Measurements from ENCODE around the gene ZRANB3. TPM values are rescaled to one million over a fixed set of nuclear protein-coding genes. Genes with fewer than 3 reads are reported as not detected.
"Not testable (repeated sequence)": the region's sequence is repeated elsewhere in the genome, so short reads cannot be mapped to it uniquely, and the experiment has no call there.

Gene ZRANB3
- total and polyA plus RNA-seq, 11 donors = 0.69 to 4.1 (median 1.5) TPM

DNA sequence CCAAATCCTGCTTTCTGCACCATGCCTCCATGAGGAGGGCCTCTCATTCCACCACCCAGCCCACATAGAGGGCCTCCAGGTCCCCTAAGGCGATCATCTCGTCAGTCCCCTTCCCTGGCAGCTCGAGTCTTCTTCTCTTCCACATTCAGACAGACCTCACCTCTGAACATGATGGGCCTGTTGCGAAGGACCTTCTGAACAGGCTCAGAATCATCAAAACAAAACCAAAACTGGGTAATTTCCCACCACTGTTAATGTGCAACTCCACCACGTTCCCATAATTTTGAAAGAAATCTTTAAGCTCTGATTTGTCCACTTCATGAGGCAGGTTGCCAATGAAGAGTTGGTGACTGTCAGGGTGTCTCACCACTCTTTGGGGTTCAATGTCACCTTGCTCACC is 20.4 kb downstream of the ZRANB3 start:
- Histone ChIP-seq H3K27ac (no peak overlapping the region), H3K27me3 (no peaks in the 10 kb centered on the region), H3K4me3 (no peak overlapping the region), H3K36me3 (no peaks in the 10 kb centered on the region), H3K9me3 (peaks cover 0 to 57% (median 12%) of the 10 kb centered on the region in 12 donors), H3K4me1 (no peaks in the 10 kb centered on the region)
- TF ChIP-seq CTCF (IDR thresholded peaks at IDR 0.05) (no peak), POLR2A (IDR thresholded peaks at IDR 0.05) (no peak)
- WGBS, 4 donors = 95 to 97% (median 96%) methylated on average over 5 of the region's 5 CpGs
- intact Hi-C loops (cut with DNase I) = no loop called here
- no peak for DNase-seq
- no peak for ATAC-seq

GRCh38 chr2:135504811-135505210 is 26.2 kb downstream of the ZRANB3 start:
- TF ChIP-seq POLR2A (IDR thresholded peaks at IDR 0.05) = no peak
- ATAC-seq = no peak
- no peak for DNase-seq
- Histone ChIP-seq H3K27ac (no peak overlapping the region), H3K9me3 (peaks cover 0 to 12% (median 0%) of the 10 kb centered on the region in 12 donors), H3K36me3 (peaks cover 0 to 5% (median 0%) of the 10 kb centered on the region in 9 donors), H3K4me1 (no peaks in the 10 kb centered on the region), H3K4me3 (no peak overlapping the region), H3K27me3 (no peaks in the 10 kb centered on the region)
- 80 to 88% (median 85%) methylated on average over 1 of the region's 1 CpG for WGBS, 4 donors
- intact Hi-C loops (cut with DNase I) = no loop called here

DNA sequence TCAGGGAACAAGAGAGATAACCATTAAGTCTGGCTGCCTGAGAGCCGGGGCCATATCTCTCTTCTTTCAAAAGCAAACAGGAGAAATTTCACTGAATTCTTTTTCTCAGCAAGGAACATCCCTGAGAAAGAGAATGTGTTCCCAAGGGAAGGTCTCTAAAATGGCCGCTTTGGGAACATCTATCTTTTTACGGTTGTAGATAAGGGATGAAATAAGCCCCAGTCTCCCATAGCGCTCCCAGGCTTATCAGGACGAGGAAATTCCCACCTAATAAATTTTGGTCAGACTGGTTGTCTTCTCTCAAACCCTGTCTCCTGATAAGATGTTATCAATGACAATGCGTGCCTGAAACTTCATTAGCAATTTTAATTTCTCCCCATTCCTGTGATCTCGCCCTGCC is 32.4 kb downstream of the ZRANB3 start:
- DNase-seq; ATAC-seq; intact Hi-C loops (cut with DNase I); H3K4me3 ChIP-seq; H3K27ac ChIP-seq; H3K27me3 ChIP-seq; H3K4me1 ChIP-seq: not testable (repeated sequence)
- WGBS, 4 donors = 95 to 97% (median 96%) methylated on average over 7 of the region's 7 CpGs
- Histone ChIP-seq H3K36me3 (peaks cover 0 to 16% (median 0%) of the 10 kb centered on the region in 9 donors), H3K9me3 (peaks cover 0 to 28% (median 18%) of the 10 kb centered on the region in 12 donors)

- no peak overlapping the region for H3K27ac ChIP-seq
- TF ChIP-seq CTCF (IDR thresholded peaks at IDR 0.05) = no peak
- TF ChIP-seq POLR2A (IDR thresholded peaks at IDR 0.05) = no peak
- H3K9me3 ChIP-seq = peaks cover 0 to 26% (median 18%) of the 10 kb centered on the region in 12 donors
- no peak for DNase-seq
- 84 to 97% (median 87%) methylated on average over 2 of the region's 2 CpGs for WGBS, 4 donors
- intact Hi-C loops (cut with DNase I) = no loop called here
- H3K4me1 ChIP-seq = no peaks in the 10 kb centered on the region
- no peaks in the 10 kb centered on the region for H3K27me3 ChIP-seq
- H3K4me3 ChIP-seq = no peak overlapping the region
- ATAC-seq = no peak
- peaks cover 0 to 15% (median 0%) of the 10 kb centered on the region in 9 donors for H3K36me3 ChIP-seq
Observed at GRCh38 chr2:135494917-135495316, 36.1 kb downstream of the ZRANB3 start.

DNA sequence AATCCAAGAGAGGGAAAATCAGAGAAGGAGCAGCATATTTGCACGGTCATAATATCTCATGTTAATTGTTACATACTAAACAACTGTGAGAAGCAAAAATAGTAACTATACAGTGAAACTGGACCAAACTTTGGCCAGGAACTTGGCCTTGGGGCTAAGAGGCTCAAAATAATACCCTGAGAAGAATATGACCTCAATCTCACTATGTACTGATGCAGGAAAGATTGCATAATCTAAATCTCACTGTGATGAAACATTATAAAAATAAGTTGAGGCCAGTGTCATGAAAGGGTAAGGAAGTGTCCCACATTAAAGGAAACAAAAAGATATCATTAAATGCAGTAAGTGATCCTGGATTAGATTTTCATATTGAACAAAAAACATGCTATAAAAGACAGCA is 36.5 kb downstream of the ZRANB3 start:
- ATAC-seq (no peak), DNase-seq (no peak)
- H3K4me3 ChIP-seq = no peak overlapping the region
- TF ChIP-seq CTCF (IDR thresholded peaks at IDR 0.05) (no peak), POLR2A (IDR thresholded peaks at IDR 0.05) (no peak)
- 81 to 96% (median 92%) methylated on average over 1 of the region's 1 CpG for WGBS, 4 donors
- no peak overlapping the region for H3K27ac ChIP-seq
- H3K9me3 ChIP-seq = peaks cover 0 to 22% (median 16%) of the 10 kb centered on the region in 12 donors
- intact Hi-C loops (cut with DNase I) = no loop called here
- H3K36me3 ChIP-seq = peaks cover 0 to 11% (median 0%) of the 10 kb centered on the region in 9 donors
- no peaks in the 10 kb centered on the region for H3K4me1 ChIP-seq
- no peaks in the 10 kb centered on the region for H3K27me3 ChIP-seq

Data from heart left ventricle (tissue), 16 donors.